Measurements from ENCODE around the gene CISD1. TPM values are rescaled to one million over a fixed set of nuclear protein-coding genes. Genes with fewer than 3 reads are reported as not detected.
A peak's percentile ranks its signal among the peaks of the same experiment; 100 is the strongest.

CISD1 gene
- total RNA-seq, 4 donors from 2014 or later, result 3.7 to 32.2 (median 28.1) TPM

DNA sequence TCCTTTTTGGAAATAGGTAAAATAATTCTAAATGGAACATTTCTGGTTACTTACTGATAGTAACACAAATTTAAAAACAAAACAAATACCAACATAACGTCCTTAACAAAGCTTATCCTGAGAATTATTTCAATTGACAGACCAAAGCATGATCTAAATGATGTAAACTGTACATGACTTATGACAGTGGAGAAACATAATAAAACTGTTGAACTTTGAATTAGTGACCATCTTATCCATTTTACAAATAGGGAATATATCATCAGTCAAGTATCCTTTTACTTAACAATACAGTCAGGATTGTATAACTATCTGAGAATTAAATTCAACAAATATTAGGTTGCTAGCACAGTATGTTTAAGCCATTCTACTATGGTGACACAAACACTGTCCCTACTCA is 3.7 kb upstream of the CISD1 start:
- intact Hi-C loops (cut with DNase I; ENCODE audit: low total_unique reads), result no loop called here
- no peak for DNase-seq

DNA sequence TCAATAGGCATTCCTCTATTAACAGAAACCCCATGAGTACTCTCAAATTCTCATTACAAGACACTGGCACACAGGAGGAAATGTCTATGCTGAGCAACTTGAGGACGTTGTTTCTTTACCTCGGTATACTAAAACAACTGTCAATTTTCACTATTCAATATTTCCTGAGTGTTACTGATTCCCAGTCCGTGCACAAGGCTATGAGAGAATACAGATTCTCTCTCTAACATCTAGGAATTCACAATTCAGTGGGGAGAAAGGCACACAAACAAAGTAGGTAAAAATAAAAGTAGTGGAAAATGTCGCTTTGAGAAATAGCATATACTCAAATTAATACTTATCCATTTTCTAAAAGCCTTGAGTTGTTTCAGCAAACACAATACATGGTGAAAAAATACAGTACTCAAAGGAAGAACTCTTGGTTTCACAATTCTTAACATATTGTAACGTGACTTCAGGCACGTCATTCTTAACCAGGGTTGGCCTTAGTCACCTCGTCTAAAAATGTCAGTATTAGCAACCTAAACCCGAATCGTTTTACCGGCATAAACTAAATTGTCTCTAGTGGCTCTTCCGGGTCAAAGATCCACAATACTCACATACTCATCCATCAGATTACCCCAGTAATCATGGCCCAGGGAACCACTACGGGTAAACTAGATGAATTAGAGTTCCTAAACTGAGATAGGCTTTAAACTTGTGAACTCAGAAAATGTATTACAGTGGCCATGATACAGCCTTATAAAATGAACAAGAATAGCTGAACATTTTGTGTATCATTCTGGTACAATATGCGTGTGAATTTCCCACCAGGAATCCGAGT is 2.7 kb upstream of the CISD1 start:
- Histone ChIP-seq H3K4me3 (peak overlapping the region; percentile 48 to 86 (median 76)), H3K27me3 (no peaks in the 10 kb centered on the region), H3K9me3 (no peaks in the 10 kb centered on the region), H3K4me1 (peaks cover 11 to 52% (median 24%) of the 10 kb centered on the region in 4 donors), H3K36me3 (no peaks in the 10 kb centered on the region), H3K27ac (peak overlapping the region; percentile 92 to 99 (median 99))
- 3 to 4% methylated on average over 11 to 14 of the region's 14 CpGs for WGBS, 2 donors (ENCODE audit: low coverage in 1 of 2)
- intact Hi-C loops (cut with DNase I; ENCODE audit: low total_unique reads) (no loop called here), in situ Hi-C loops (cut with MboI; ENCODE audit: low pct_ligation_motif_present in 1 of 4, low pct_unique_long_range_greater_than_20kb in 1 of 4, low sequenced_read_pairs in 3 of 4) (no loop called here)
- no peak for DNase-seq
- TF ChIP-seq EP300 (IDR thresholded peaks at IDR 0.05; ENCODE audit: low read depth), result no peak
- TF ChIP-seq POLR2A (IDR thresholded peaks at IDR 0.05), result no peak
- peak in 2 of 3 donors; percentile 29 to 35 for TF ChIP-seq POLR2AphosphoS5 (IDR thresholded peaks at IDR 0.05)
- TF ChIP-seq, protein P1, sequence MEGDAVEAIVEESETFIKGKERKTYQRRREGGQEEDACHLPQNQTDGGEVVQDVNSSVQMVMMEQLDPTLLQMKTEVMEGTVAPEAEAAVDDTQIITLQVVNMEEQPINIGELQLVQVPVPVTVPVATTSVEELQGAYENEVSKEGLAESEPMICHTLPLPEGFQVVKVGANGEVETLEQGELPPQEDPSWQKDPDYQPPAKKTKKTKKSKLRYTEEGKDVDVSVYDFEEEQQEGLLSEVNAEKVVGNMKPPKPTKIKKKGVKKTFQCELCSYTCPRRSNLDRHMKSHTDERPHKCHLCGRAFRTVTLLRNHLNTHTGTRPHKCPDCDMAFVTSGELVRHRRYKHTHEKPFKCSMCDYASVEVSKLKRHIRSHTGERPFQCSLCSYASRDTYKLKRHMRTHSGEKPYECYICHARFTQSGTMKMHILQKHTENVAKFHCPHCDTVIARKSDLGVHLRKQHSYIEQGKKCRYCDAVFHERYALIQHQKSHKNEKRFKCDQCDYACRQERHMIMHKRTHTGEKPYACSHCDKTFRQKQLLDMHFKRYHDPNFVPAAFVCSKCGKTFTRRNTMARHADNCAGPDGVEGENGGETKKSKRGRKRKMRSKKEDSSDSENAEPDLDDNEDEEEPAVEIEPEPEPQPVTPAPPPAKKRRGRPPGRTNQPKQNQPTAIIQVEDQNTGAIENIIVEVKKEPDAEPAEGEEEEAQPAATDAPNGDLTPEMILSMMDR (IDR thresholded peaks at IDR 0.05), result no peak

More for the DNA sequence above, 3.7 kb upstream of the CISD1 start:
- no peaks in the 10 kb centered on the region for H3K36me3 ChIP-seq
- TF ChIP-seq EP300 (IDR thresholded peaks at IDR 0.05; ENCODE audit: low read depth), result no peak
- TF ChIP-seq POLR2A (IDR thresholded peaks at IDR 0.05), result no peak
- TF ChIP-seq POLR2AphosphoS5 (IDR thresholded peaks at IDR 0.05), result no peak
- TF ChIP-seq, protein P1 (IDR thresholded peaks at IDR 0.05), result no peak
- peak overlapping the region in 1 of 4 donors; percentile 67 for H3K4me3 ChIP-seq
- peaks cover 11 to 54% (median 22%) of the 10 kb centered on the region in 4 donors for H3K4me1 ChIP-seq
- H3K27me3 ChIP-seq, result no peaks in the 10 kb centered on the region
- peak overlapping the region; percentile 92 to 99 (median 99) for H3K27ac ChIP-seq
- 33 to 41% methylated on average over 1 of the region's 1 CpG for WGBS, 2 donors (ENCODE audit: low coverage in 1 of 2)
- H3K9me3 ChIP-seq, result no peaks in the 10 kb centered on the region
- in situ Hi-C loops (cut with MboI; ENCODE audit: low pct_ligation_motif_present in 1 of 4, low pct_unique_long_range_greater_than_20kb in 1 of 4, low sequenced_read_pairs in 3 of 4), result no loop called here

DNA sequence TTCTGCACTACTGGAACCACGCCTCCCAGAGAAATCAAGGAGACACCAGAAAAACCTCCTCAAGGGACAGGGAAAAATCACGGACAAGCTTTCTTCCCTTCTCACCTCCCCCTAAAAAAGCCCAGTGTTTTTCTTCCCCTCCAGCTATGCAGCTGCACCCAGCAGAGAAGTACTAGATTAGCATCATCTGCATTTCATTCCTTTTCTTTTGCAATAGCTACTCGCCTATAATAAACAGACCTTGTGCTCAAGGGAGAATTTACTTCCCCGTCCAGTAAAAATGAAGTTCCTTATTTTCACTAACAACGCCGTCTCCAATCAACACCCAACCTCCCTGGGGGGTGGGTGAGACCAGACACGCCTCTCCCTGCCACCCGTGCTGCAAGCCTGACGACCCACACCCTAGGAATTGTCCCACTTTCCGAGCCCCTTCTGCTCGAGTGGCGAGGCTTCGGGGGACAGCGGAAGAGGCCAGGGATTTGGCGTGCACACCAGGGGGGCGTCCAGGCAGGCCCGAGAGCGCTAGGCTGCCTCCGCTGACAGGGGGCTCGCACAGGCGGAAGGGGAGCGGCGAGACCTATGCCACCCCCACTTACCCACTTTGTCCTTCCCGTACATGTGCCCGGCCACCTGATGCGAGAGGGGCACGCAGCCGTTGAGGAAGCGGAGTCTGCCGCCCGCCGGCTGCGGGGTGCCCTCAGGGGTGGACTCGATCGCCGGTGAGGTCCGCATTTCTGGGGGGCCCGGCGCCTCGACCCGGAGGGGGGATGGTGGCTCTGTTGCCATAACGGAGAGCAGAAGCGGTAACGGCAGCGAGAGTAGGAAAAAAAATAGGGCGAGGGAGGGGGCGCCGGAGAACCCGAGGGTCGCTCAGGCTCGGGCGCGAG is 1.9 kb upstream of the CISD1 start:
- WGBS, 2 donors (ENCODE audit: low coverage in 1 of 2), result 0 to 1% methylated on average over 6 to 29 of the region's 53 CpGs
- Histone ChIP-seq H3K9me3 (no peaks in the 10 kb centered on the region), H3K27me3 (no peaks in the 10 kb centered on the region), H3K27ac (peak overlapping the region; percentile 92 to 99 (median 99)), H3K4me1 (peaks cover 11 to 52% (median 24%) of the 10 kb centered on the region in 4 donors), H3K4me3 (peak overlapping the region; percentile 48 to 86 (median 76)), H3K36me3 (no peaks in the 10 kb centered on the region)
- intact Hi-C loops (cut with DNase I; ENCODE audit: low total_unique reads) (no loop called here), in situ Hi-C loops (cut with MboI; ENCODE audit: low pct_ligation_motif_present in 1 of 4, low pct_unique_long_range_greater_than_20kb in 1 of 4, low sequenced_read_pairs in 3 of 4) (no loop called here)
- TF ChIP-seq, protein P1 (IDR thresholded peaks at IDR 0.05), result peak in 1 of 5 experiments; percentile 16
- TF ChIP-seq EP300 (IDR thresholded peaks at IDR 0.05; ENCODE audit: low read depth) (no peak), POLR2AphosphoS5 (IDR thresholded peaks at IDR 0.05) (peak; percentile 19 to 78 (median 70)), POLR2A (IDR thresholded peaks at IDR 0.05) (peak; percentile 54)
- peak; percentile 69 for DNase-seq

Data from transverse colon (tissue), 4 donors.